VCaP (cell line): ENCODE data around the gene ATRN.

Source experiments
- H3K27ac ChIP-seq: fragments of 450-650 bp; 2 replicates; pipeline ENCODE4 v1.5.1; 2017
- CTCF ChIP-seq: fragments of 450-650 bp; conservative IDR thresholded peaks from 2 replicates; pipeline ENCODE4 v1.5.1; 2017; ENCODE audit warnings: mild to moderate bottlenecking, moderate library complexity

ATRN gene

GRCh38 chr20:3661060-3661813 is 190.4 kb downstream of the ATRN start:
- no peak overlapping the region for H3K27ac ChIP-seq
- TF ChIP-seq CTCF = no peak

- no peak for TF ChIP-seq CTCF
Measured at GRCh38 chr20:3661814-3662665, 191.2 kb downstream of the ATRN start.

GRCh38 chr20:3663031-3663701 is 192.3 kb downstream of the ATRN start, which contains the start of gene GFRA4:
Gene GFRA4, minus strand, starts transcription at chr20:3663399. Its CDS starts 0 bp downstream, at chr20:3663399.
- H3K27ac ChIP-seq = no peak within 1 kb of the TSS
- TF ChIP-seq CTCF = no peak

More at GRCh38 chr20:3661814-3662665, 191.2 kb downstream of the ATRN start:
- H3K27ac ChIP-seq = no peak overlapping the region

- TF ChIP-seq CTCF = no peak
- no peak overlapping the region for H3K27ac ChIP-seq
Measured at GRCh38 chr20:3663858-3664257, 193.0 kb downstream of the ATRN start.

- TF ChIP-seq CTCF = no peak
- H3K27ac ChIP-seq = no peak overlapping the region
Measured at GRCh38 chr20:3667434-3668037, 196.7 kb downstream of the ATRN start.

- H3K27ac ChIP-seq = no peak overlapping the region
- no peak for TF ChIP-seq CTCF
Measured at GRCh38 chr20:3669710-3670367, 199.0 kb downstream of the ATRN start.
